Measurements from ENCODE around the gene REEP6.

The REEP6 gene

DNA sequence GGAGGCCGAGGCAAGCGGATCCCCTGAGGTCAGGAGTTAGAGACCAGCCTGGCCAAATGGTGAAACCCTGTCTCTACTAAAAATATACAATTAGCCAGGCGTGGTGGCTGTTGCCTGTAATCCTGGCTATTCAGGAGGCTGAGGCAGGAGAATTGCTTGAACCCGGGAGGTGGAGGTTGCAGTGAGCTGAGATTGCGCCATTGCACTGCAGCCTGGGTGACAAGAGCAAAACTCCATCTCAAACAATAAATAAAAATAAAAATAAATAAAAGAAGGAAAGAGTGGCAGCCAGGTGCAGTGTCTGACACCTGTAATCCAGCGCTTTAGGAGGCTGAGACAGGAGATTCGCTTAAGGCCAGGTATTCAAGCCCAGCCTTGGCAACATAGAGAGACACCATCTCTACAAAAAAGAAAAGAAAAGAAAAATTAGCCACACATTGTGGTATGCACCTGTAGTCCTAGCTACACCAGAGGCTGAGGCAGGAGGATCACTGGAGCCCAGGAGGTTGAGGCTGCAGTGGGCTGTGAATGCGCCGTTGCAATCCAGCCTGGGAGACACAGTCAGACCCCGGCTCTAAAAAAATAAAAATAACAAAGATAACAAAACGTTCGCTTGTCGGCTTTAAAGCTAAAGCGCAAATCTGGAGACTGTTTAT lies 11.6 kb downstream of the REEP6 start:
- H3K36me3 ChIP-seq (ENCODE audit: control insufficient read depth in 1 of 2, insufficient read depth in 2 of 2, low read length in 2 of 2) = peaks cover 0 to 5% of the 10 kb centered on the region in 2 donors
- no peak overlapping the region for H3K9ac ChIP-seq (ENCODE audit: low read depth in 1 of 2, low read length in 2 of 2)
- H3K4me1 ChIP-seq (ENCODE audit: control insufficient read depth in 1 of 2, insufficient read depth in 2 of 2, low read length in 2 of 2) = peaks cover 0 to 13% of the 10 kb centered on the region in 2 donors
- no peaks in the 10 kb centered on the region for H3K9me3 ChIP-seq (ENCODE audit: control insufficient read depth in 1 of 2, low read length in 2 of 2)
- H3K27me3 ChIP-seq (ENCODE audit: control insufficient read depth in 1 of 2, insufficient read depth in 2 of 2, low read length in 2 of 2) = peaks cover 5 to 13% of the 10 kb centered on the region in 2 donors
- H3K4me3 ChIP-seq (ENCODE audit: low read depth in 1 of 2, low read length in 2 of 2) = peak overlapping the region in 1 of 2 donors; percentile 43
- H3K27ac ChIP-seq (ENCODE audit: low read depth, low read length) = no peak overlapping the region

- Histone ChIP-seq H3K4me1 (ENCODE audit: control insufficient read depth in 1 of 2, insufficient read depth in 2 of 2, low read length in 2 of 2) (peaks cover 1 to 14% of the 10 kb centered on the region in 2 donors), H3K27ac (ENCODE audit: low read depth, low read length) (no peak overlapping the region), H3K4me3 (ENCODE audit: low read depth in 1 of 2, low read length in 2 of 2) (peak overlapping the region; percentile 43 to 50), H3K27me3 (ENCODE audit: control insufficient read depth in 1 of 2, insufficient read depth in 2 of 2, low read length in 2 of 2) (peaks cover 5 to 13% of the 10 kb centered on the region in 2 donors), H3K9me3 (ENCODE audit: control insufficient read depth in 1 of 2, low read length in 2 of 2) (no peaks in the 10 kb centered on the region), H3K9ac (ENCODE audit: low read depth in 1 of 2, low read length in 2 of 2) (peak overlapping the region; percentile 0 to 5), H3K36me3 (ENCODE audit: control insufficient read depth in 1 of 2, insufficient read depth in 2 of 2, low read length in 2 of 2) (peaks cover 0 to 5% of the 10 kb centered on the region in 2 donors)
These were observed 12.3 kb downstream of the REEP6 start for GRCh38 chr19:1503089-1503924.

DNA sequence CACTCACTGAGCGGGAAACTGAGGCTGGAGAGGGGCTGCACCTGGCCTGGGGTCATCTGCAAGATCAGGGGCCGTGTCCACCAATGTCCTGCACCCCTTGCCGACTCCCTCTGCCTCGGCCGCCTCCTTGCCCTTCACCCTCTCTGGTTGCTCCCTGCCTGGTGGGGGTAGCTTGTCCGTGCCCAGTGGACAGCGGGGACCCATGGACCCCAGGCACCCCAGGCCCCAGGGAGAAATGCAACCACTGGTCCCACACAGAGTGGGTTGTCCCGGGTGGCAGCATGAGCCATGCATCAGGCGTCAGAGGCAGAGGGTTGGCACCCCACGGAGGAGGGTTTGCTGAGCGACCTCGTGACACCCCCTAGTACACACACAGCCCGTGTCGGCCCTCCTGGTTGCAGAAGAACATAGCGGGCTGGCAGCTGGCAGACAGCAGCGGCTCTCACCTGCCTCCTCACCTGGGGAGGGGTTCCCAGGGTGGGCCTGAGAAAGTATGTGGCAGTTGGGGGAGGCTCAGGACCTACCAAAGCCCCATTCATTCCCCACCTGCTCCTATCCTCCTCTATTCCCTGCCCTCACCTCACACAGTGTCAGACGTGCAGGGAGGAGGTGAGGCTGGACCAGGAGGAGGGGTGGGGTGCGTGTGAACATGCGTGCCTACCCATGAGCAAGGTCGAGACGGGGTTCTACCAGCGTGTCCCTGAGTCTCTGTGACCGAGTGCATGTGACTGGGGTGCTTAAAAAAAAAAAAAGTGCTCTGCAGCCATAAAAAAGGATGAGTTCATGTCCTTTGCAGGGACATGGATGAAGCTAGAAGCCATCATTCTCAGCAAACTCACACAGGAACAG lies 13.2 kb downstream of the REEP6 start:
- Histone ChIP-seq H3K9ac (ENCODE audit: low read depth in 1 of 2, low read length in 2 of 2) (no peak overlapping the region), H3K36me3 (ENCODE audit: control insufficient read depth in 1 of 2, insufficient read depth in 2 of 2, low read length in 2 of 2) (peaks cover 0 to 5% of the 10 kb centered on the region in 2 donors), H3K9me3 (ENCODE audit: control insufficient read depth in 1 of 2, low read length in 2 of 2) (no peaks in the 10 kb centered on the region), H3K4me1 (ENCODE audit: control insufficient read depth in 1 of 2, insufficient read depth in 2 of 2, low read length in 2 of 2) (peaks cover 5 to 18% of the 10 kb centered on the region in 2 donors), H3K27ac (ENCODE audit: low read depth, low read length) (no peak overlapping the region), H3K4me3 (ENCODE audit: low read depth in 1 of 2, low read length in 2 of 2) (peak overlapping the region in 1 of 2 donors; percentile 50), H3K27me3 (ENCODE audit: control insufficient read depth in 1 of 2, insufficient read depth in 2 of 2, low read length in 2 of 2) (peaks cover 5 to 13% of the 10 kb centered on the region in 2 donors)

GRCh38 chr19:1505012-1505411 lies 14.0 kb downstream of the REEP6 start:
- no peak overlapping the region for H3K27ac ChIP-seq (ENCODE audit: low read depth, low read length)
- peaks cover 5 to 13% of the 10 kb centered on the region in 2 donors for H3K27me3 ChIP-seq (ENCODE audit: control insufficient read depth in 1 of 2, insufficient read depth in 2 of 2, low read length in 2 of 2)
- H3K36me3 ChIP-seq (ENCODE audit: control insufficient read depth in 1 of 2, insufficient read depth in 2 of 2, low read length in 2 of 2) = peaks cover 0 to 5% of the 10 kb centered on the region in 2 donors
- H3K9ac ChIP-seq (ENCODE audit: low read depth in 1 of 2, low read length in 2 of 2) = no peak overlapping the region
- H3K4me1 ChIP-seq (ENCODE audit: control insufficient read depth in 1 of 2, insufficient read depth in 2 of 2, low read length in 2 of 2) = peaks cover 10 to 23% of the 10 kb centered on the region in 2 donors
- H3K9me3 ChIP-seq (ENCODE audit: control insufficient read depth in 1 of 2, low read length in 2 of 2) = no peaks in the 10 kb centered on the region
- H3K4me3 ChIP-seq (ENCODE audit: low read depth in 1 of 2, low read length in 2 of 2) = no peak overlapping the region

DNA sequence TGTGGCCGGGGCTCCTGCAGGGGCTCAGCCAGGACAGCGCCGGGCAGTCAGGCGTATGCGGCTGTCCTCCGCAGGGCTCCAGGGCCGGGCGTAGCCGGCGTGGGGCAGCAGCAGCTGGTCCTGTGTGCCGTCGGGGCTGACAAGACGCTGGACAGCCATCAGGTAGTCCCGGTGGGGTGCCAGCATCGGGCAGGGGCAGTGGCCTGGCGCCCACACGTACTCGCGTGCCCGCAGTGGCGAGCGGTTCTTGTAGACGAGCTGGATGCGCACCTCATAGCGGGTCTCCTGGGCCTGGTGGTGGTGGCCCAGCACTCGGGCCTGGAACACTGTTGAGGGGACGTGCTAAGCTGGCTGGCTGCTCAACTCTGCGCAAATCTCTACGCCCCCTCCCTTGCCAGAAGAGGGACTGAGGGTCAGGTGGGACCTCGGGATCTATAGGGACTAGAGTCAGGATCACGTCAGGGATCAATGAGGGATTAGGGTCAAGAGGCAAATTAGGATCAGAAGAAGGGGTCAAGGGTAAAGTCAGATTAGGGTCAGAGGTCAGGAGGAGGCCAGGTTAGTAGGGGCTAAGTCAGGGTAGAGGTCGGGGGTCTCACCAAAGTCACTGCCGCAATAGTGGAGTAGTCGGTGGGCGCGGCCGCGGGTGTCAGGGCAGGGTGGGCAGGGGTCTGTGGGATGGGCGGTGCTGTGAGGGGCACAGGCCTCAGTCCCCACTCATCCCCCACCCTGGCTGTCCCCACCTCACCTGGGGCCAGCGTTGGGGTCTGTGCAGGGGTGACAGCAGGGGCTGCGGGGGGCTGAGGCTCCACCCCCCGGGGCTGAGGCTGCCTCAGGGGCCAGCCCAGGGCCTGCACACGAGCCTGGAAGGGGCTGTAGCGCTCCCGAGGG lies 15.3 kb downstream of the REEP6 start:
- Histone ChIP-seq H3K9ac (ENCODE audit: low read depth in 1 of 2, low read length in 2 of 2) (no peak overlapping the region), H3K27ac (ENCODE audit: low read depth, low read length) (no peak overlapping the region), H3K27me3 (ENCODE audit: control insufficient read depth in 1 of 2, insufficient read depth in 2 of 2, low read length in 2 of 2) (peaks cover 5 to 13% of the 10 kb centered on the region in 2 donors), H3K9me3 (ENCODE audit: control insufficient read depth in 1 of 2, low read length in 2 of 2) (no peaks in the 10 kb centered on the region), H3K4me1 (ENCODE audit: control insufficient read depth in 1 of 2, insufficient read depth in 2 of 2, low read length in 2 of 2) (peaks cover 19 to 32% of the 10 kb centered on the region in 2 donors), H3K36me3 (ENCODE audit: control insufficient read depth in 1 of 2, insufficient read depth in 2 of 2, low read length in 2 of 2) (peaks cover 0 to 5% of the 10 kb centered on the region in 2 donors), H3K4me3 (ENCODE audit: low read depth in 1 of 2, low read length in 2 of 2) (no peak overlapping the region)

DNA sequence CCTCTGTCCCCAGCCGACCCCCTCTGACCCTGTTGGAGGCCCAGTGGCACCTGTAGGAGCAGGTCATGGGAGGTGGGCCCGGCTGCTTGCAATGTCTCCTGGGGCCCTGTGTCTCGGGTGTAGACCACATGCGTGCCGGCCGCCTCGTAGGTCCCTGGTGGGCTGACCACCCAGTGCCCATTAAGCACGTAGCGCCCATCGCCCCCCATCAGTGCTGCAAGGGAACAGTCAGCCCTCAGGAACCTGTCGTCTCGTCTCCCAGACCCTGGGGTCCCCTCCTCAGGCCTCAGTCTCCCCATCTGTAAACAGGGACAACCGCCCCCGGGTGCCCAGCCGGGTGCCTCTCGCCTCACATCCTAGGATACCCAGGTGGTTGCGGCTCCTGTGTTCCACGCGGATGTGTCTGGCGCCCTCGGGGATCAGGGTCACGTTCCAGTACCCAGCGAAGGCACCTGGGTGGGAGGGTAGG lies 16.2 kb downstream of the REEP6 start:
- peaks cover 20 to 36% of the 10 kb centered on the region in 2 donors for H3K4me1 ChIP-seq (ENCODE audit: control insufficient read depth in 1 of 2, insufficient read depth in 2 of 2, low read length in 2 of 2)

DNA sequence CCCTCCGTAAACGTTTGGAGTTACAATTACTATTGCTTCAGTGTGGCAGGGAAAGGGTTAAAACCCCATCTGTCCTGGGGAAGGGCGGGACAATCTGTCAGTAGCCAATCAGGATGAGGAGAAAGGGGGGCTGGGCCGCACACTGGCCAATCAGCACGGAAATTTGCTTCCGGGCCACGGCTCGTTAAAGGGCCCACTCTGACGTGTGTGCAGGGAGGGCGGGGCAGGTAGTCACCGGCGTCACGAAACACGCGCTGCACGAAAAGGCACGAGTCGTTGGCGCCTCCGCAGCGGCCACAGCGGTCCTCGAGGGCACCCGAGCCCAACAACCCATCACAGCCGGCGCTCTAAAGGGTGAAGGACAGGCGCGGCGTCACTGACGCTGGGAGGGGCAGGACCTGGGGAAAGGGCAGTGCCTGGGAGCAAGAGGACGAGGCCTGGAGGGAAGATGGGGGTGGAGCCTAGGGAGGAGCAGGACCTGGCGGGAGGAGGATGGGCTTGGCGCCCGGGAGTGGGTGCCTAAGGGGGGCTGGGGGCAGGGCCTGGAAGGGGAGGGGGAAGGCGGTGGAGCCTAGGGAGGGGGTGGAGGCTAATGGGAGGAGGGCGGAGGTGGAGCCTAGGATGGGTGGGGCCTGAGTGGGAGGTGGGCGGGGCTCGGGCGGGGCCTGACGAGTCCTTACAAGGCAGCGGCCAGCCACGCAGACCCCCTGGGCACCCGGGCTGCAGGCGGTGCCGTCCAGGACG lies 17.0 kb downstream of the REEP6 start:
- Histone ChIP-seq H3K9ac (ENCODE audit: low read depth in 1 of 2, low read length in 2 of 2) (peak overlapping the region in 1 of 2 donors; percentile 70), H3K9me3 (ENCODE audit: control insufficient read depth in 1 of 2, low read length in 2 of 2) (no peaks in the 10 kb centered on the region), H3K27ac (ENCODE audit: low read depth, low read length) (peak overlapping the region; percentile 90), H3K4me3 (ENCODE audit: low read depth in 1 of 2, low read length in 2 of 2) (peak overlapping the region; percentile 66 to 71), H3K4me1 (ENCODE audit: control insufficient read depth in 1 of 2, insufficient read depth in 2 of 2, low read length in 2 of 2) (peaks cover 25 to 39% of the 10 kb centered on the region in 2 donors), H3K36me3 (ENCODE audit: control insufficient read depth in 1 of 2, insufficient read depth in 2 of 2, low read length in 2 of 2) (peaks cover 0 to 5% of the 10 kb centered on the region in 2 donors), H3K27me3 (ENCODE audit: control insufficient read depth in 1 of 2, insufficient read depth in 2 of 2, low read length in 2 of 2) (peaks cover 10 to 12% of the 10 kb centered on the region in 2 donors)

More for the DNA sequence above, 16.2 kb downstream of the REEP6 start:
- Histone ChIP-seq H3K4me3 (ENCODE audit: low read depth in 1 of 2, low read length in 2 of 2) (peak overlapping the region in 1 of 2 donors; percentile 66), H3K27ac (ENCODE audit: low read depth, low read length) (no peak overlapping the region), H3K36me3 (ENCODE audit: control insufficient read depth in 1 of 2, insufficient read depth in 2 of 2, low read length in 2 of 2) (peaks cover 0 to 5% of the 10 kb centered on the region in 2 donors), H3K27me3 (ENCODE audit: control insufficient read depth in 1 of 2, insufficient read depth in 2 of 2, low read length in 2 of 2) (peaks cover 10 to 13% of the 10 kb centered on the region in 2 donors), H3K9me3 (ENCODE audit: control insufficient read depth in 1 of 2, low read length in 2 of 2) (no peaks in the 10 kb centered on the region), H3K9ac (ENCODE audit: low read depth in 1 of 2, low read length in 2 of 2) (no peak overlapping the region)

DNA sequence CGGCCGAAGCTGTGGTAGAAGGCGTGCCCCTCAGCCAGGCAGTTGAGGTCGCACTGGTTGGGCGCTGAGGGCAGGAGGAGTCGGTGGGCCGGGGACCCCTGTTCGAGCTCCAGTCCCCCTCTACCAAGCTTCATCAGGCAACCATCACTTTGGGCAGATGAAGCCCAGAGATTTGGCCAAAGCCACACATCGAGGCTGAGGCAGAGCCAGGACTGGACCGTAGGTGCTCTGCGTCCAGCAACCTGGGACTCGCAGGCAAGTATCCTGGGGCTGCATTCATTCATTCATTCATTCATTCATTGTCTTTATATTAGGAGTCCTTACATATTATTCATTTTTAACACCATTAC lies 17.5 kb downstream of the REEP6 start:
- H3K9me3 ChIP-seq (ENCODE audit: control insufficient read depth in 1 of 2, low read length in 2 of 2) = no peaks in the 10 kb centered on the region
- peak overlapping the region; percentile 8 to 43 for H3K4me3 ChIP-seq (ENCODE audit: low read depth in 1 of 2, low read length in 2 of 2)
- H3K27me3 ChIP-seq (ENCODE audit: control insufficient read depth in 1 of 2, insufficient read depth in 2 of 2, low read length in 2 of 2) = peaks cover 9 to 10% of the 10 kb centered on the region in 2 donors
- peaks cover 0 to 5% of the 10 kb centered on the region in 2 donors for H3K36me3 ChIP-seq (ENCODE audit: control insufficient read depth in 1 of 2, insufficient read depth in 2 of 2, low read length in 2 of 2)
- H3K9ac ChIP-seq (ENCODE audit: low read depth in 1 of 2, low read length in 2 of 2) = no peak overlapping the region
- peaks cover 25 to 37% of the 10 kb centered on the region in 2 donors for H3K4me1 ChIP-seq (ENCODE audit: control insufficient read depth in 1 of 2, insufficient read depth in 2 of 2, low read length in 2 of 2)
- no peak overlapping the region for H3K27ac ChIP-seq (ENCODE audit: low read depth, low read length)

Measured in duodenal mucosa (tissue), 2 donors.